GM12878 (cell line): ENCODE data around the gene LSM3. TPM values are rescaled to one million over a fixed set of nuclear protein-coding genes. Genes with fewer than 3 reads are reported as not detected.

Experiments
- ATAC-seq: fragments of 200-7000 bp; cut with Tn5 transposase; 3 replicates; pipeline ENCODE4 v1.9.1; 2020; ENCODE audit warnings: mild to moderate bottlenecking, moderate library complexity
- BruUV-seq: library from RNA; stranded (reverse); fragments of 400-500 nt; replicated peaks from 2 replicates; lab custom pipeline; 2021; lab: Mats Ljungman, UMichigan
- CTCF ChIA-PET: fragments of 300-600 bp; sonication (Branson Sonifier 250); formaldehyde crosslinking; extraction: SDS; loops from one replicate; lab custom pipeline; 2021; ENCODE audit warnings: inconsistent platforms; lab: Yijun Ruan, JAX
- POLR2A ChIA-PET: fragments of 350-600 bp; formaldehyde crosslinking; extraction: SDS; loops from one replicate; lab custom pipeline; 2021; ENCODE audit warnings: inconsistent platforms; lab: Charles Lee
- RAD21 ChIA-PET: fragments of 300-600 bp; sonication (Branson Sonifier 250); formaldehyde crosslinking; loops from one replicate; lab custom pipeline; 2023; ENCODE audit warnings: antibody characterized with exemption; ENCODE audit not compliant: unreplicated experiment; lab: Charles Lee
- SMC1A ChIA-PET: fragments of 300-600 bp; sonication (Branson Sonifier 250); formaldehyde crosslinking; loops from one replicate; lab custom pipeline; 2023; ENCODE audit not compliant: unreplicated experiment, uncharacterized antibody; lab: Charles Lee
- DNase-seq: peaks from one replicate; pipeline ENCODE4 v3.0.0-alpha.2; 2011; ENCODE audit warnings: low read depth, low spot score
- FAIRE-seq: peaks from 3 replicates; lab custom pipeline; 2011; peaks lifted over from hg19 to GRCh38; lab: Jason Lieb, UNC
- H2AFZ ChIP-seq: 2 replicates; pipeline ENCODE4 v1.6.0; 2011; ENCODE audit warnings: low read depth, low read length, control low read depth; ENCODE audit not compliant: control insufficient read depth
- H3K27ac ChIP-seq: 2 replicates; pipeline ENCODE4 v1.5.1; 2011; ENCODE audit warnings: control low read depth; ENCODE audit not compliant: control insufficient read depth, insufficient read depth
- H3K27me3 ChIP-seq, 2 experiments: replicated peaks in 1 of 2; 2 replicates each; pipeline versions ENCODE4 v1.6.0 to v1.6.1; 2011; ENCODE audit warnings: low read length in 1 of 2; ENCODE audit not compliant: control insufficient read depth in 2 of 2, insufficient read depth in 2 of 2
- H3K36me3 ChIP-seq, 2 experiments: 2 replicates each; pipeline ENCODE4 v1.5.1; 2011; ENCODE audit warnings: low read length in 1 of 2; ENCODE audit not compliant: control insufficient read depth in 2 of 2, insufficient read depth in 2 of 2
- H3K4me1 ChIP-seq: 2 replicates; pipeline ENCODE4 v1.6.1; 2011; ENCODE audit warnings: mild to moderate bottlenecking, low read length, moderate library complexity, mixed read lengths; ENCODE audit not compliant: control insufficient read depth, insufficient read depth
- H3K4me2 ChIP-seq: 2 replicates; pipeline ENCODE4 v1.6.0; 2011; ENCODE audit warnings: control low read depth; ENCODE audit not compliant: control insufficient read depth, insufficient read depth
- H3K4me3 ChIP-seq: fragments of 200-600 bp; sonication (generic); 2 replicates; pipeline ENCODE4 v1.5.1; 2016
- H3K79me2 ChIP-seq: 2 replicates; pipeline ENCODE4 v1.6.0; 2011; ENCODE audit warnings: low read length; ENCODE audit not compliant: control insufficient read depth, insufficient read depth
- H3K9ac ChIP-seq: 2 replicates; pipeline ENCODE4 v1.8.0; 2011; ENCODE audit warnings: low read length, control low read depth, mixed read lengths; ENCODE audit not compliant: control insufficient read depth, insufficient read depth
- H3K9me3 ChIP-seq: replicated peaks from 3 replicates; pipeline ENCODE4 v1.5.1; 2011; ENCODE audit warnings: mild to moderate bottlenecking, low read length; ENCODE audit not compliant: control insufficient read depth, insufficient read depth
- H4K20me1 ChIP-seq: 2 replicates; pipeline ENCODE4 v1.6.0; 2011; ENCODE audit not compliant: control insufficient read depth, insufficient read depth
- CREM ChIP-seq: IDR thresholded peaks from 2 replicates; pipeline ENCODE4 v1.6.1; 2014; ENCODE audit warnings: antibody characterized with exemption, low read depth
- MTA3 ChIP-seq: IDR thresholded peaks from 2 replicates; pipeline ENCODE4 v1.6.1; 2012; ENCODE audit warnings: low read length, inconsistent platforms, borderline replicate concordance
- NR2C1 ChIP-seq: fragments of 450-650 bp; IDR thresholded peaks from 2 replicates; pipeline ENCODE4 v1.6.1; 2017; ENCODE audit warnings: antibody characterized with exemption, mild to moderate bottlenecking, moderate library complexity
- NR2F1 ChIP-seq: fragments of 450-650 bp; conservative IDR thresholded peaks from 2 replicates; pipeline ENCODE4 v1.6.1; 2017; ENCODE audit warnings: mild to moderate bottlenecking
- POLR2AphosphoS5 ChIP-seq: IDR thresholded peaks from 2 replicates; pipeline ENCODE4 v1.6.1; 2011; ENCODE audit warnings: mild to moderate bottlenecking, low read length, inconsistent platforms
- RB1 ChIP-seq: fragments of 450-650 bp; formaldehyde crosslinking; IDR thresholded peaks from 2 replicates; pipeline ENCODE4 v1.6.1; 2017; ENCODE audit warnings: mild to moderate bottlenecking, borderline replicate concordance
- USF2 ChIP-seq: IDR thresholded peaks from 2 replicates; pipeline ENCODE4 v1.6.1; 2011; ENCODE audit warnings: low read depth, low read length, improper control_type of control experiment, borderline replicate concordance
- ZNF24 ChIP-seq: fragments of 450-650 bp; IDR thresholded peaks from 2 replicates; pipeline ENCODE4 v1.6.1; 2017; ENCODE audit warnings: antibody characterized with exemption, mild to moderate bottlenecking
- WGBS: methylation state at CpG from one replicate; pipeline ENCODE4 v1.1.6; 2016; ENCODE audit warnings: low lambda C conversion rate; ENCODE audit not compliant: insufficient replicate concordance, insufficient coverage; ENCODE audit errors: missing lambda C conversion rate; 5-methylcytosine and 5-hydroxymethylcytosine counted together
- in situ Hi-C: fragments of 300-500 bp; cut with MboI; formaldehyde crosslinking; loops from 9 replicates; pipeline ENCODE4 v1.14.3; 2018; ENCODE audit warnings: mixed read lengths
- intact Hi-C: fragments of 100-400 bp; cut with micrococcal nuclease; formaldehyde crosslinking; loops from one replicate; pipeline ENCODE4 v1.14.2; 2022; ENCODE audit not compliant: unreplicated experiment
- polyA plus RNA-seq, 11 experiments: library from polyadenylated mRNA; depleted of rRNA in 4 of 11; unstranded in 6 of 11; stranded (reverse) in 5 of 11; fragments of >200 nt; fragmentation: Nextera tagmentation in 4 of 11; fragmentation: Illumina TruSeq in 1 of 11; extraction: Ambion mirVana in 4 of 11; extraction: Trizol in 1 of 11; gene quantifications; 1 replicate in 1 of 11; 2 replicates in 10 of 11; pipeline versions ENCODE4 v1.2.1 to v1.2.3, GENCODE V29; 2011 to 2016; ENCODE audit warnings: inconsistent platforms in 2 of 11, missing spikeins in 2 of 11, low read depth in 1 of 11
- total RNA-seq, 4 experiments: library from RNA; depleted of rRNA in 3 of 4; stranded (reverse); fragments of >200 nt in 3 of 4; fragmentation: Illumina TruSeq in 1 of 4; extraction: Trizol in 1 of 4; gene quantifications; 2 replicates each; pipeline versions ENCODE4 v1.2.1 to v1.2.3, GENCODE V29; 2013 to 2021
- TF ChIP-seq, protein P1 (sequence below): IDR thresholded peaks from 2 replicates; pipeline ENCODE4 v1.6.1; 2011; ENCODE audit warnings: mild to moderate bottlenecking, low read depth, low read length, moderate library complexity; ENCODE audit not compliant: insufficient replicate concordance
- TF ChIP-seq, protein P2 (sequence below): fragments of 450-650 bp; IDR thresholded peaks from 2 replicates; pipeline ENCODE4 v1.6.1; 2017; ENCODE audit warnings: borderline replicate concordance

Gene LSM3
- total and polyA plus RNA-seq, 10 of the 15 experiments (the other 5 are each of a cell fraction or from before 2014, with no cell fraction given): 15.5 to 111 (median 29.1) TPM

GRCh38 chr3:14243782-14244181, 65.2 kb downstream of the LSM3 start (continued):
- TF ChIP-seq, protein P1, sequence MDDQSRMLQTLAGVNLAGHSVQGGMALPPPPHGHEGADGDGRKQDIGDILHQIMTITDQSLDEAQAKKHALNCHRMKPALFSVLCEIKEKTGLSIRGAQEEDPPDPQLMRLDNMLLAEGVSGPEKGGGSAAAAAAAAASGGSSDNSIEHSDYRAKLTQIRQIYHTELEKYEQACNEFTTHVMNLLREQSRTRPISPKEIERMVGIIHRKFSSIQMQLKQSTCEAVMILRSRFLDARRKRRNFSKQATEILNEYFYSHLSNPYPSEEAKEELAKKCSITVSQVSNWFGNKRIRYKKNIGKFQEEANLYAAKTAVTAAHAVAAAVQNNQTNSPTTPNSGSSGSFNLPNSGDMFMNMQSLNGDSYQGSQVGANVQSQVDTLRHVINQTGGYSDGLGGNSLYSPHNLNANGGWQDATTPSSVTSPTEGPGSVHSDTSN: no peak
- TF ChIP-seq MTA3: no peak
- TF ChIP-seq NR2C1: no peak

- RAD21 ChIA-PET: no interaction called here
- in situ Hi-C loops: no loop called here
These were observed 66.1 kb downstream of the LSM3 start for GRCh38 chr3:14244521-14245247.

More at GRCh38 chr3:14244521-14245247, 66.1 kb downstream of the LSM3 start:
- no peaks in the 10 kb centered on the region; the same call in 1 of the 2 replicates for H4K20me1 ChIP-seq
- 45% methylated on average over 9 of the region's 9 CpGs for WGBS
- H3K4me2 ChIP-seq: no peak overlapping the region
- SMC1A ChIA-PET: interaction anchor here (0.7 kb wide), 1 partner anchor 26 kb away, joined by 3 read pairs; no protein-coding TSS in a partner anchor
- H3K9me3 ChIP-seq: no peaks in the 10 kb centered on the region
- H3K4me1 ChIP-seq: no peaks in the 10 kb centered on the region
- H3K36me3 ChIP-seq: no peaks in the 10 kb centered on the region
- no peak overlapping the region for H3K27ac ChIP-seq
- no peak overlapping the region for H2AFZ ChIP-seq
- H3K27me3 ChIP-seq: peaks cover 0 to 2% of the 10 kb centered on the region in 2 experiments; a peak in 1 of 4 replicates
- POLR2A ChIA-PET: no interaction called here
- intact Hi-C loops: no loop called here
- BruUV-seq: no TSS peak
- no peak for ATAC-seq
- H3K9ac ChIP-seq: no peak overlapping the region
- CTCF ChIA-PET: no interaction called here
- DNase-seq: no peak
- no peak for FAIRE-seq
- H3K4me3 ChIP-seq: no peak overlapping the region
- no peaks in the 10 kb centered on the region for H3K79me2 ChIP-seq
- TF ChIP-seq POLR2AphosphoS5: no peak
- TF ChIP-seq USF2: no peak
- TF ChIP-seq, protein P2, sequence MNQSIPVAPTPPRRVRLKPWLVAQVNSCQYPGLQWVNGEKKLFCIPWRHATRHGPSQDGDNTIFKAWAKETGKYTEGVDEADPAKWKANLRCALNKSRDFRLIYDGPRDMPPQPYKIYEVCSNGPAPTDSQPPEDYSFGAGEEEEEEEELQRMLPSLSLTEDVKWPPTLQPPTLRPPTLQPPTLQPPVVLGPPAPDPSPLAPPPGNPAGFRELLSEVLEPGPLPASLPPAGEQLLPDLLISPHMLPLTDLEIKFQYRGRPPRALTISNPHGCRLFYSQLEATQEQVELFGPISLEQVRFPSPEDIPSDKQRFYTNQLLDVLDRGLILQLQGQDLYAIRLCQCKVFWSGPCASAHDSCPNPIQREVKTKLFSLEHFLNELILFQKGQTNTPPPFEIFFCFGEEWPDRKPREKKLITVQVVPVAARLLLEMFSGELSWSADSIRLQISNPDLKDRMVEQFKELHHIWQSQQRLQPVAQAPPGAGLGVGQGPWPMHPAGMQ: no peak
- no peak for TF ChIP-seq RB1
- no peak for TF ChIP-seq NR2F1
- no peak for TF ChIP-seq CREM
- no peak for TF ChIP-seq ZNF24
